GM20431 (cell line): ENCODE results near the gene TAF1.
"Not testable (repeated sequence)": the region's sequence is repeated elsewhere in the genome, so short reads cannot be mapped to it uniquely, and the experiment has no call there.

Experiments used
- in situ Hi-C: fragments of 300-500 bp; cut with MseI, MboI; formaldehyde crosslinking; loops from one replicate; pipeline ENCODE4 v1.15.0; 2020; ENCODE audit warnings: low sequenced_read_pairs; ENCODE audit not compliant: unreplicated experiment

Gene TAF1

DNA sequence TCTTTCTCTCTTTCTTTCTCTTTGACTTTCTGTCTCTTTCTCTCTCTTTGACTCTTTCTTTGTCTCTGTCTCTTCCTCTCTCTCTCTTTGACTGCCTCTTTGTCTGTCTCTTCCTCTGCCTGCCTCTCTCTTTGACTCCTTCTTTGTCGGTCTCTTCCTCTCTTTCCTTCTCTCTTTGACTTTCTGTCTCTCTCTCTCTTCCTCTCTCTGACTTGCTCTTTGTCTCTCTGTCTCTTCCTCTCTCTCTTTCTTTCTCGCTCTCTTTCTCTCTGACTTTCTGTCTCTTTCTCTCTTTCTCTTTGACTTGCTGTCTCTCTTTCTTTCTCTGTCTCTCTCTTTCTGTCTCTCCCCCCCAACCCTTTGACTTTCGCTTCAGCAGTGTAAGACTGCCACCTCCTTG is 130.3 kb downstream of the TAF1 start:
- in situ Hi-C loops: no loop called here

DNA sequence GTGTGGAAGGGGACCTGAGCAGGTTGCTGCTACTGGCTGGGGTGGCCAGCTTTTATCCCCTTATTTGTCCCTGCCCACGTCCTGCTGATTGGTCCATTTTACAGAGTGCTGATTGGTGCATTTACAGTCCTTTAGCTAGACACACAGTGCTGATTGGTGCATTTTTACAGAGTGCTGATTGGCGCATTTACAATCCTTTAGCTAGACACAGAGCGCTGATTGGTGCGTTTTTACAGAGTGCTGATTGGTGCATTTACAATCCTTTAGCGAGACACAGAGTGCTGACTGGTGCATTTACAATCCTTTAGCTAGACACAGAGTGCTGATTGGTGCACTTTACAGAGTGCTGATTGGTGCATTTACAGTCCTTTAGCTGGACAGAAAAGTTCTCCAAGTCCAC is 135.9 kb downstream of the TAF1 start:
- in situ Hi-C loops: not testable (repeated sequence)

DNA sequence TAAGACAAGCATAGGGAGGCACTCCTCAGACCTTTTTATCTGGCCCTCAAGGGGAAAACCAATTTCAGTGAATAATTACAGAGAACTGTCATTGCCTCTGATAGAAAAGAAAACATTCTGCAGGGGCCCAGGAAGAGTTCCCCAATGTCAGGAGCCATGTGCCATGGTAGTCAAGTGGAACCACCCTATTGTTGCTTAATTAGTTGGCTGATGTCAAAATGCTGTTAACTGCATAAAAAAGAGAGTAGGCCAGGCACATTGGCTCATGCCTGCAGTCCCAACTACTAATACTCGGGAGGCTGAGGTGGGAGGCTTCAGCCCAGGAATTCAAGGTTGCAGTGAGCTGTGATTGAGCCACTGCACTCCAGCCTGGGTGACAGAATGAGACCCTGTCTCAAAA is 138.2 kb downstream of the TAF1 start:
- in situ Hi-C loops: no loop called here

GRCh38 chrX:71509289-71509688 is 143.1 kb downstream of the TAF1 start:
- in situ Hi-C loops: no loop called here

GRCh38 chrX:71510161-71510560 is 144.0 kb downstream of the TAF1 start:
- in situ Hi-C loops: no loop called here

DNA sequence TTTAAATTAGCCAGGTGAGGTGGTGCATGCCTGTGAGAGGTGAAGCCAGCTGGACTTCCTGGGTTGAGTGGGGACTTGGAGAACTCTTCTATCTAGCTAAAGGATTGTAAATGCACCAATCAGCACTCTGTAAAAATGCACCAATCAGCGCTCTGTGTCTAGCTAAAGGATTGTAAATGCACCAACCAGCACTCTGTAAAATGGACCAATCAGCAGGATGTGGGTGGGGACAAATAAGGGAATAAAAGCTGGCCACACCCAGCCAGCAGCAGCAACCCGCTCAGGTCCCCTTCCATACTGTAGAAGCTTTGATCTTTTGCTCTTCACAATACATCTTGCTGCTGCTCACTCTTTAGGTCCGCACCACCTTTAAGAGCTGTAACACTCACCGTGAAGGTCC is 147.6 kb downstream of the TAF1 start:
- in situ Hi-C loops: not testable (repeated sequence)

DNA sequence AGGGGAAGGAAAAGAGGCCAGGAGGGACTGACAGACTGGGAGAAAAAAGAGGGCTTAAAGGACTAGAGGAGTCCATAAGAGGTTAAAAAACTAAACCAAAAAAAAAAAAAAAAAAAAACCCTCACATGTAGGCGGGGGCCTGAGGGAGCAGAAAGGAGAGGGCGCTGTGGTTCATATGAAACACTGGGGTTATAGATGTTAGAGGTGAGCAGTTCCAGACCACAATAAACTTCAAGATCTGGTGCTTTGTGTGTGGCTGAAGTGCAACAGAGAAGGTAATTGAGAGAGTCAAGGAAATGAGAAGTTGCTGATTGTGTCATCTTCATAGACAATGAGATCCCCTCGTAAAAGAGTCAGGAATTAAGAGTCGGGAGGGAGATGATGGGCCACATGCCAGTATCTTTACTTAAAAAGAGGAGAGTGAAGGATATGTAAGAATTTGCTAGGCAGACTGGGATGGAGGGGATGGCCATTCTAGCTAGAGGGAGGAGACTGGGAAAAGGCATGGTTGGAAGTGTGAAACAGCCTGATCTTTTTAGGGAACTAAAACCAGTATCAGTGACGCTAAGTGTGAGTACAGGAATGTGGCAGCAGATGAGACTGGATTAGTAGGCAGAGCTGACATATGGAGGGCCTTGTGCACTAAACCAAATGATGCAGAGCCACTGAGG is 148.3 kb downstream of the TAF1 start:
- in situ Hi-C loops: no loop called here

DNA sequence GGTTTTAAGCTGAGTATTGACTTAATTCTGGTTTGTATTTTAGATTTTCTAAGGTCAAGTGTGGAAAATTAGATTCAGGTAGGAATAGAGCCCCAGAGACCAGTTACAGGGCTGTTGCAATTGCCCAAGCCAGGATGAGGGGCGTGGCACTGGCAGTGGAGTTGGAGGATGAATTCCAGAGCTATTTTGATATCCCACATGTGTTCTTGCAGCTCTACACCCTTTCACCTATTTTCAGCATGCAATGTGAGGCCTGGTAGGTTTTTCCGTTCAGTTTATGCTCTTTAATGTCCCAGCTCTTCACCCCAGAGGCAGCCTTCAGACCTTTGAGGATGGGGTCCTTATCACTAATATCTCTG is 148.9 kb downstream of the TAF1 start:
- in situ Hi-C loops: no loop called here
